K562 (cell line): ENCODE measurements around the gene MAST4. TPM values are rescaled to one million over a fixed set of nuclear protein-coding genes. Genes with fewer than 3 reads are reported as not detected.
A peak's percentile ranks its signal among the peaks of the same experiment; 100 is the strongest.

Source experiments
- ATAC-seq: fragments of 200-7000 bp; cut with Tn5 transposase; 3 replicates; pipeline ENCODE4 v1.9.1; 2020; ENCODE audit warnings: moderate library complexity
- BruUV-seq: library from RNA; stranded (reverse); fragments of 400-500 nt; replicated peaks from 2 replicates; lab custom pipeline; 2021; lab: Mats Ljungman, UMichigan
- CTCF ChIA-PET: fragments of 300-600 bp; formaldehyde crosslinking; extraction: SDS; loops from one replicate; lab custom pipeline; 2021; ENCODE audit warnings: low intra/inter-chr PET ratio; lab: Yijun Ruan, JAX
- POLR2A ChIA-PET: fragments of 300-600, 350-650 bp; sonication (Branson Sonifier 250); formaldehyde crosslinking; extraction: SDS; loops from one replicate; lab custom pipeline; 2021; ENCODE audit warnings: antibody characterized with exemption, inconsistent platforms; lab: Yijun Ruan, JAX
- DNase-seq, 4 experiments: peaks; one replicate each; pipeline versions ENCODE4 v3.0.0 to v3.0.0-alpha.2; 2011 to 2018; ENCODE audit warnings: low spot score in 3 of 4, mixed read lengths in 3 of 4; ENCODE audit errors: extremely low read depth in 1 of 4
- FAIRE-seq: peaks from 2 replicates; lab custom pipeline; 2011; peaks lifted over from hg19 to GRCh38; lab: Jason Lieb, UNC
- H2AFZ ChIP-seq: 2 replicates; pipeline ENCODE4 v1.6.0; 2011; ENCODE audit warnings: low read depth, low read length, control low read depth, inconsistent platforms
- H3K27ac ChIP-seq: fragments of 200-600 bp; 3 replicates; pipeline ENCODE4 v1.8.0; 2011; ENCODE audit warnings: low read depth, mild to moderate bottlenecking, control low read depth, inconsistent platforms, low read length, moderate library complexity, mixed read lengths; ENCODE audit errors: extremely low read depth
- H3K27me3 ChIP-seq, 2 experiments: fragments of 300-600 bp in 1 of 2; 2 replicates in 1 of 2; 3 replicates in 1 of 2; pipeline versions ENCODE4 v1.6.0 to v1.8.0; 2011; ENCODE audit warnings: inconsistent platforms in 2 of 2, low read length in 2 of 2, mild to moderate bottlenecking in 1 of 2, mixed read lengths in 1 of 2, moderate library complexity in 1 of 2; ENCODE audit not compliant: control insufficient read depth in 2 of 2, insufficient read depth in 2 of 2
- H3K36me3 ChIP-seq: fragments of 300-600 bp; 3 replicates; pipeline ENCODE4 v1.8.0; 2011; ENCODE audit warnings: mild to moderate bottlenecking, low read length, inconsistent platforms; ENCODE audit not compliant: control insufficient read depth, insufficient read depth
- H3K4me1 ChIP-seq, 2 experiments: fragments of 200-600 bp in 1 of 2; replicated peaks in 1 of 2; 2 replicates in 1 of 2; 3 replicates in 1 of 2; pipeline versions ENCODE4 v1.5.1 to v1.8.0; 2011; ENCODE audit warnings: inconsistent platforms in 2 of 2, low read length in 2 of 2, mild to moderate bottlenecking in 1 of 2, mixed read lengths in 1 of 2, moderate library complexity in 1 of 2; ENCODE audit not compliant: control insufficient read depth in 2 of 2, insufficient read depth in 2 of 2
- H3K4me2 ChIP-seq: 2 replicates; pipeline ENCODE4 v1.6.1; 2011; ENCODE audit warnings: low read length, control low read depth, inconsistent platforms, mixed read lengths; ENCODE audit not compliant: insufficient read depth
- H3K4me3 ChIP-seq: fragments of 200-600 bp; sonication (generic), shearing (Covaris generic); 2 replicates; pipeline ENCODE4 v1.5.1; 2016; ENCODE audit warnings: control low read depth, inconsistent platforms
- H3K79me2 ChIP-seq: fragments of 200-600 bp; 3 replicates; pipeline ENCODE4 v1.8.0; 2011; ENCODE audit warnings: low read length, inconsistent platforms; ENCODE audit not compliant: control insufficient read depth, insufficient read depth
- H3K9ac ChIP-seq, 2 experiments: 2 replicates each; pipeline versions ENCODE4 v1.6.0 to v1.6.1; 2011; ENCODE audit warnings: low read depth in 2 of 2, low read length in 2 of 2, control low read depth in 1 of 2, inconsistent platforms in 1 of 2, mild to moderate bottlenecking in 1 of 2, mixed read lengths in 1 of 2; ENCODE audit not compliant: insufficient read depth in 1 of 2
- H3K9me1 ChIP-seq: one replicate; pipeline ENCODE4 v1.6.0; 2011; ENCODE audit warnings: inconsistent platforms, mild to moderate bottlenecking, low read length, moderate library complexity; ENCODE audit not compliant: control insufficient read depth, insufficient read depth
- H3K9me3 ChIP-seq: replicated peaks from 2 replicates; pipeline ENCODE4 v1.5.1; 2011; ENCODE audit warnings: low read depth, low read length, inconsistent platforms; ENCODE audit not compliant: control insufficient read depth, insufficient read depth
- H4K20me1 ChIP-seq: replicated peaks from 2 replicates; pipeline ENCODE4 v1.6.1; 2011; ENCODE audit warnings: low read length, inconsistent platforms, mixed read lengths; ENCODE audit not compliant: control insufficient read depth, insufficient read depth
- COPS2 ChIP-seq: fragments of 450-650 bp; conservative IDR thresholded peaks from 2 replicates; pipeline ENCODE4 v1.6.1; 2016; ENCODE audit warnings: mild to moderate bottlenecking, moderate library complexity
- CUX1 ChIP-seq: fragments of 200-800 bp; sonication (Bioruptor generic); IDR thresholded peaks from 2 replicates; pipeline ENCODE4 v1.6.1; 2016; ENCODE audit warnings: missing genetic modification characterization, missing compliant biosample characterization
- FOSL1 ChIP-seq: fragments of 200-800 bp; sonication (Bioruptor generic); conservative IDR thresholded peaks from 2 replicates; pipeline ENCODE4 v1.6.1; 2016; ENCODE audit warnings: missing genetic modification characterization, missing compliant biosample characterization
- JUND ChIP-seq, 2 experiments: IDR thresholded peaks; 2 replicates in 1 of 2; 3 replicates in 1 of 2; pipeline ENCODE4 v1.6.1; 2011; ENCODE audit warnings: borderline replicate concordance in 2 of 2, low read depth in 2 of 2, low read length in 2 of 2, improper control_type of control experiment in 1 of 2, missing biosample characterization in 1 of 2, missing genetic modification characterization in 1 of 2, missing genetic modification reagents in 1 of 2
- MYC ChIP-seq, 2 experiments: fragments of 250-450 bp in 1 of 2; sonication (Bioruptor Pico) in 1 of 2; IDR thresholded peaks; 2 replicates each; pipeline versions ENCODE4 v1.5.1 to v1.6.1; 2012 to 2021; ENCODE audit warnings: low read depth in 2 of 2, borderline replicate concordance in 1 of 2, improper control_type of control experiment in 1 of 2, low read length in 1 of 2, mild to moderate bottlenecking in 1 of 2, moderate library complexity in 1 of 2
- USF2 ChIP-seq: sonication (generic); formaldehyde crosslinking; IDR thresholded peaks from 2 replicates; pipeline ENCODE4 v1.5.0; 2020; ENCODE audit warnings: missing genetic modification reagents
- WGBS: fragments of 100-300 bp; shearing (Covaris generic); methylation state at CpG from one replicate; pipeline ENCODE4 v1.1.6; 2016; ENCODE audit warnings: low coverage, mixed read lengths; ENCODE audit not compliant: insufficient coverage; ENCODE audit errors: missing lambda C conversion rate; 5-methylcytosine and 5-hydroxymethylcytosine counted together
- in situ Hi-C: fragments of 300-500 bp; cut with MboI; formaldehyde crosslinking; loops from 4 replicates; pipeline ENCODE4 v1.15.0; 2018; ENCODE audit warnings: inconsistent platforms, mixed read lengths
- intact Hi-C: fragments of 100-400 bp; cut with micrococcal nuclease; formaldehyde crosslinking; loops from 2 replicates; pipeline ENCODE4 v1.14.2; 2022
- polyA plus RNA-seq, 8 experiments: library from polyadenylated mRNA; depleted of rRNA in 4 of 8; stranded (reverse) in 5 of 8; unstranded in 3 of 8; fragments of >200 nt; fragmentation: Nextera tagmentation in 2 of 8; fragmentation: Illumina TruSeq in 1 of 8; extraction: Ambion mirVana in 2 of 8; extraction: Trizol in 1 of 8; gene quantifications; 2 replicates each; pipeline versions ENCODE4 v1.2.1 to v1.2.3, GENCODE V29; 2011 to 2014; ENCODE audit warnings: inconsistent platforms in 1 of 8, missing spikeins in 1 of 8
- total RNA-seq, 7 experiments: library from RNA; depleted of rRNA in 6 of 7; stranded (reverse); fragments of >200 nt in 6 of 7; fragmentation: Illumina TruSeq in 2 of 7; extraction: Trizol in 2 of 7; gene quantifications; 2 replicates each; pipeline versions ENCODE4 v1.2.1 to v1.2.3, GENCODE V29; 2011 to 2021; ENCODE audit warnings: low replicate concordance in 1 of 7

MAST4 gene
- total and polyA plus RNA-seq, 9 of the 15 experiments (the other 6 are each of a cell fraction or from before 2014, with no cell fraction given): 0.88 to 10.1 (median 5.2) TPM

GRCh38 chr5:66744040-66744439 lies 147.8 kb downstream of the MAST4 start:
- in situ Hi-C loops: no loop called here
- ChIA-PET CTCF (no interaction called here), POLR2A (no interaction called here)

GRCh38 chr5:66745297-66745696 lies 149.1 kb downstream of the MAST4 start:
- Histone ChIP-seq H3K27me3 (no peaks in the 10 kb centered on the region; a peak in 1 of 5 replicates), H4K20me1 (no peaks in the 10 kb centered on the region), H3K9ac (no peak overlapping the region), H3K4me2 (no peak overlapping the region), H3K9me3 (no peaks in the 10 kb centered on the region), H3K4me3 (no peak overlapping the region), H3K27ac (no peak overlapping the region), H2AFZ (no peak overlapping the region), H3K79me2 (no peaks in the 10 kb centered on the region), H3K4me1 (no peaks in the 10 kb centered on the region), H3K9me1 (no peaks in the 10 kb centered on the region), H3K36me3 (no peaks in the 10 kb centered on the region)
- in situ Hi-C loops (no loop called here), intact Hi-C loops (no loop called here)
- FAIRE-seq (no peak), DNase-seq (no peak), ATAC-seq (no peak)
- TF ChIP-seq CUX1 (CRISPR knock-in tag) (peak; percentile 91), COPS2 (no peak)
- BruUV-seq: no TSS peak
- CTCF ChIA-PET: no interaction called here
- POLR2A ChIA-PET: interaction anchor here (0.7 kb wide), 1 partner anchor 70 kb away, joined by 3 read pairs; no protein-coding TSS in a partner anchor
- WGBS: 0% methylated on average over 5 of the region's 5 CpGs

More at GRCh38 chr5:66744040-66744439, 147.8 kb downstream of the MAST4 start:
- WGBS: 1% methylated on average over 4 of the region's 4 CpGs
- intact Hi-C loops: no loop called here
- FAIRE-seq (no peak), DNase-seq (peak in 1 of 4 experiments; percentile 13), ATAC-seq (no peak)
- H3K27me3 ChIP-seq: no peaks in the 10 kb centered on the region; a peak in 1 of 5 replicates
- H2AFZ ChIP-seq: no peak overlapping the region
- H4K20me1 ChIP-seq: no peaks in the 10 kb centered on the region
- no peak overlapping the region for H3K4me2 ChIP-seq
- no peaks in the 10 kb centered on the region for H3K9me1 ChIP-seq
- H3K79me2 ChIP-seq: no peaks in the 10 kb centered on the region
- H3K4me1 ChIP-seq: no peaks in the 10 kb centered on the region
- no TSS peak for BruUV-seq
- H3K9ac ChIP-seq: no peak overlapping the region
- H3K9me3 ChIP-seq: no peaks in the 10 kb centered on the region
- H3K4me3 ChIP-seq: no peak overlapping the region
- no peak overlapping the region for H3K27ac ChIP-seq
- TF ChIP-seq FOSL1 (tag) (peak; percentile 51; the same call in 1 of the 2 replicates), JUND (IDR thresholded peaks at IDR 0.05; ENCODE audit: borderline replicate concordance, low read depth, low read length) (peak; percentile 36; the same call in 1 of the 2 replicates), JUND (tag; IDR thresholded peaks at IDR 0.05; ENCODE audit: borderline replicate concordance, low read depth, low read length) (no peak; the same call in 2 of the 3 replicates), USF2 (CRISPR knock-in tag) (peak; percentile 50; the same call in 1 of the 2 replicates), MYC (IDR thresholded peaks at IDR 0.05; ENCODE audit: low read depth, low read length) (no peak), MYC (CRISPR knock-in tag; IDR thresholded peaks at IDR 0.05; ENCODE audit: borderline replicate concordance, low read depth) (no peak)
- no peaks in the 10 kb centered on the region for H3K36me3 ChIP-seq
